Measurements from ENCODE around the gene ADGRD1. TPM values are rescaled to one million over a fixed set of nuclear protein-coding genes. Genes with fewer than 3 reads are reported as not detected.

Gene ADGRD1
- total RNA-seq, 1 donor from 2014 or later = 1.7 TPM

GRCh38 chr12:130967636-130968035, 13.9 kb downstream of the ADGRD1 start:
- no peak for DNase-seq (ENCODE audit: low spot score)
- no peaks in the 10 kb centered on the region for H3K4me1 Mint-ChIP-seq (ENCODE audit: unreplicated experiment)
- no peaks in the 10 kb centered on the region for H3K36me3 Mint-ChIP-seq (ENCODE audit: low read depth, unreplicated experiment)
- H3K27ac Mint-ChIP-seq (ENCODE audit: unreplicated experiment) = no peak overlapping the region
- no peaks in the 10 kb centered on the region for H3K9me3 Mint-ChIP-seq (ENCODE audit: unreplicated experiment)
- no peak overlapping the region for H3K4me3 Mint-ChIP-seq (ENCODE audit: unreplicated experiment)
- no peaks in the 10 kb centered on the region for H3K27me3 Mint-ChIP-seq (ENCODE audit: unreplicated experiment)
- no peak for TF ChIP-seq CTCF (IDR thresholded peaks at IDR 0.05; ENCODE audit: unreplicated experiment)

GRCh38 chr12:130968611-130969010, 14.9 kb downstream of the ADGRD1 start:
- H3K9me3 Mint-ChIP-seq (ENCODE audit: unreplicated experiment) = no peaks in the 10 kb centered on the region
- no peak overlapping the region for H3K4me3 Mint-ChIP-seq (ENCODE audit: unreplicated experiment)
- H3K27me3 Mint-ChIP-seq (ENCODE audit: unreplicated experiment) = no peaks in the 10 kb centered on the region
- no peak overlapping the region for H3K27ac Mint-ChIP-seq (ENCODE audit: unreplicated experiment)
- H3K36me3 Mint-ChIP-seq (ENCODE audit: low read depth, unreplicated experiment) = no peaks in the 10 kb centered on the region
- DNase-seq (ENCODE audit: low spot score) = no peak
- TF ChIP-seq CTCF (IDR thresholded peaks at IDR 0.05; ENCODE audit: unreplicated experiment) = no peak
- no peaks in the 10 kb centered on the region for H3K4me1 Mint-ChIP-seq (ENCODE audit: unreplicated experiment)

- no peak overlapping the region for H3K27ac Mint-ChIP-seq (ENCODE audit: unreplicated experiment)
- H3K36me3 Mint-ChIP-seq (ENCODE audit: low read depth, unreplicated experiment) = no peaks in the 10 kb centered on the region
- no peaks in the 10 kb centered on the region for H3K4me1 Mint-ChIP-seq (ENCODE audit: unreplicated experiment)
- H3K9me3 Mint-ChIP-seq (ENCODE audit: unreplicated experiment) = no peaks in the 10 kb centered on the region
- TF ChIP-seq CTCF (IDR thresholded peaks at IDR 0.05; ENCODE audit: unreplicated experiment) = no peak
- DNase-seq (ENCODE audit: low spot score) = no peak
- H3K4me3 Mint-ChIP-seq (ENCODE audit: unreplicated experiment) = no peak overlapping the region
- H3K27me3 Mint-ChIP-seq (ENCODE audit: unreplicated experiment) = no peaks in the 10 kb centered on the region
Measured at GRCh38 chr12:130969223-130969622, 15.5 kb downstream of the ADGRD1 start.

GRCh38 chr12:130970165-130970907, 16.6 kb downstream of the ADGRD1 start:
- DNase-seq (ENCODE audit: low spot score) = no peak
- Mint-ChIP-seq H3K27ac (ENCODE audit: unreplicated experiment) (no peak overlapping the region), H3K36me3 (ENCODE audit: low read depth, unreplicated experiment) (no peaks in the 10 kb centered on the region), H3K4me3 (ENCODE audit: unreplicated experiment) (no peak overlapping the region), H3K4me1 (ENCODE audit: unreplicated experiment) (no peaks in the 10 kb centered on the region), H3K27me3 (ENCODE audit: unreplicated experiment) (no peaks in the 10 kb centered on the region), H3K9me3 (ENCODE audit: unreplicated experiment) (no peaks in the 10 kb centered on the region)
- TF ChIP-seq CTCF (IDR thresholded peaks at IDR 0.05; ENCODE audit: unreplicated experiment) = no peak

- H3K36me3 Mint-ChIP-seq (ENCODE audit: low read depth, unreplicated experiment) = no peaks in the 10 kb centered on the region
- no peak overlapping the region for H3K4me3 Mint-ChIP-seq (ENCODE audit: unreplicated experiment)
- H3K27me3 Mint-ChIP-seq (ENCODE audit: unreplicated experiment) = no peaks in the 10 kb centered on the region
- no peak for TF ChIP-seq CTCF (IDR thresholded peaks at IDR 0.05; ENCODE audit: unreplicated experiment)
- no peak for DNase-seq (ENCODE audit: low spot score)
- no peaks in the 10 kb centered on the region for H3K9me3 Mint-ChIP-seq (ENCODE audit: unreplicated experiment)
- H3K27ac Mint-ChIP-seq (ENCODE audit: unreplicated experiment) = no peak overlapping the region
- H3K4me1 Mint-ChIP-seq (ENCODE audit: unreplicated experiment) = no peaks in the 10 kb centered on the region
Measured at GRCh38 chr12:130970908-130971233, 17.2 kb downstream of the ADGRD1 start.

All from endothelial cell (in vitro differentiated cells).